ENCODE measurements around the gene KCNQ1. TPM values are rescaled to one million over a fixed set of nuclear protein-coding genes. Genes with fewer than 3 reads are reported as not detected.

KCNQ1 gene
- total RNA-seq, 1 experiment from 2014 or later: not detected

DNA sequence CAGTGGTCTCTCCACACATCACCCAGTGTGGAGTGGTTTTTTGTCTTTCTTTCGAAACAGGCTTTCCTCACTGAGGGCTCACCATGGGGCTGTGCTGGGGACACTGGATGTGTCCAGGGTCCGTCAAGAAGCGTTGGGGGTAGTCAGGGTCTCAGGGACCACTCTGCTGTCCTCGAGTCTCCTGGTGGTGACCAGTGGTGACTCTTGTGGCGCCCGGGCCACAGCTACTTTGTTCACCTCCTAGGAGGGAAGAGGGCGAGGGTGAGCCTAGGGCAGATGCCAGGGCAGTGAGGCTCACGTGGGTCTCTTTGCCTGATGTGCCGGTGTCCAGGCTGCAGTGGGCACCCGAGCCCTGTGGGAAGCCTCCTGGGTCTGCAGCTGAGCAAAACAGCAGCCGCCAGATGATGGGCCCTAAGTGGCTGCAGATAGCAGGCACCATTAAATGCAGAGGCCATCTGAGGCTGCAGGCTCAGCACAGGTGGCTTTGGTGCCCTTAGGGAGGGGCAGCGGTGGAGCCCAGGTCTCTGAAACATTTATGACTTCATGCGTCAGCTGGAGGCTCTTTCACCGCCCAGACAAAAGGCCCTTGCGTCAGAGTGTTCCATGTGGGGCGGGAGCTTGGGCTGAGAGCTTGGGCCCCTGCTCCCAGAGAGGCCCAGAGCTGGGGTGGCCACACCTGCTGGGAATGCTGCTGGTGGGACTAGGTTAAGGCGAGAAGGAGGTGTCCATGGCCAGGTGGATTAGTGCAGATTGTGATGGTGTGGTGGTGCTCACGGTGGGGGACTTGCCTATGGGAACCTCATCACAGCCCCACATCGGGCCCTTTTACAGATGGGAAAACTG lies 29.5 kb downstream of the KCNQ1 start:
- Histone ChIP-seq H3K27me3 (ENCODE audit: insufficient read depth, low read depth) (peaks cover 6% of the 10 kb centered on the region; the same call in 1 of the 2 replicates), H4K20me1 (ENCODE audit: insufficient read depth) (no peaks in the 10 kb centered on the region), H3K4me3 (no peak overlapping the region), H3K9me3 (ENCODE audit: insufficient read depth, low read depth) (no peaks in the 10 kb centered on the region), H3F3A (ENCODE audit: insufficient read depth, low read depth) (no peaks in the 10 kb centered on the region), H3K9me2 (ENCODE audit: insufficient read depth) (no peaks in the 10 kb centered on the region), H3K79me2 (ENCODE audit: low read depth) (no peaks in the 10 kb centered on the region), H3K4me2 (no peak overlapping the region), H3K36me3 (ENCODE audit: low read depth) (no peaks in the 10 kb centered on the region), H2AFZ (no peak overlapping the region), H3K27ac (no peak overlapping the region), H3K4me1 (replicated peaks; ENCODE audit: insufficient read depth) (no peaks in the 10 kb centered on the region)
- BruUV-seq (replicated peaks): no TSS peak
- TF ChIP-seq, protein P1, sequence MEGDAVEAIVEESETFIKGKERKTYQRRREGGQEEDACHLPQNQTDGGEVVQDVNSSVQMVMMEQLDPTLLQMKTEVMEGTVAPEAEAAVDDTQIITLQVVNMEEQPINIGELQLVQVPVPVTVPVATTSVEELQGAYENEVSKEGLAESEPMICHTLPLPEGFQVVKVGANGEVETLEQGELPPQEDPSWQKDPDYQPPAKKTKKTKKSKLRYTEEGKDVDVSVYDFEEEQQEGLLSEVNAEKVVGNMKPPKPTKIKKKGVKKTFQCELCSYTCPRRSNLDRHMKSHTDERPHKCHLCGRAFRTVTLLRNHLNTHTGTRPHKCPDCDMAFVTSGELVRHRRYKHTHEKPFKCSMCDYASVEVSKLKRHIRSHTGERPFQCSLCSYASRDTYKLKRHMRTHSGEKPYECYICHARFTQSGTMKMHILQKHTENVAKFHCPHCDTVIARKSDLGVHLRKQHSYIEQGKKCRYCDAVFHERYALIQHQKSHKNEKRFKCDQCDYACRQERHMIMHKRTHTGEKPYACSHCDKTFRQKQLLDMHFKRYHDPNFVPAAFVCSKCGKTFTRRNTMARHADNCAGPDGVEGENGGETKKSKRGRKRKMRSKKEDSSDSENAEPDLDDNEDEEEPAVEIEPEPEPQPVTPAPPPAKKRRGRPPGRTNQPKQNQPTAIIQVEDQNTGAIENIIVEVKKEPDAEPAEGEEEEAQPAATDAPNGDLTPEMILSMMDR (conservative IDR thresholded peaks at IDR 0.05): no peak
- no peak for TF ChIP-seq EZH2 (IDR thresholded peaks at IDR 0.05; ENCODE audit: low read depth)
- intact Hi-C loops (cut with micrococcal nuclease; ENCODE audit: unreplicated experiment): no loop called here
- ChIA-PET POLR2A (ENCODE audit: unreplicated experiment) (no interaction called here), CTCF (no interaction called here)
- no peak for DNase-seq

DNA sequence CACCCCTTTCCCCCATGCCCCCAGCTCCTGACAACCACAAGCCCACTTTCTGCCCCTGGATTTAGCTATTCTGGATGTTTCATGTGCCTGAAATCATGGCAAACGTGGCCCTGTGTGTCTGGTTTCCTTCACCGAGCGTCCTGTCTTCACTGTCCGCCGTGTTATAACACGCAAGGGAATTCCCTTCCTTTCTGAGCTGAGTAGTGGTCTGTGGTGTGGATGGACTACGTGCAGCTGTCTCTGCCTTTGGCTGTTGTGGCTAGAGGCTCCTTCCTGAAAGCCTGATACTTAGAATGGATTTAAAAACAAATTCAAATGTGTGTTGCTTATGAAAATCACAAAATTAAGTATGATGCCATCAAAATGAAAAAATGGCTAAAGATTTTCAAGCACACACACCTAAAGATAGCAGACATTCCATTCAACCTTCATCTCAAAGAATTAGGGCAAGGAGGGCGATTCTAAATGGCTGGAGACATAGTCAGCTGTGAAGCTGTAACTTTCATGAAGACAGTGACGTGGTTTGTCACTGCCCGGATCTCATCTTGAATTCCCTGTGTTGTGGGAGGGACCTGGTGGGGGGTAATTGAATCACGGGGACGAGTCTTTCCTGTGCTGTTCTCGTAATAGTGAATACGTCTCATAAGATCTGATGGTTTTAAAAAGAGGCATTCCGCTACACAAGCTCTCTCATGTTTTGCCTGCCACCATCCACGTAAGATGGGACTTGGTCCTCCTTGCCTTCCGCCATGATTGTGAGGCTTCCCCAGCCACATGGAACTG lies 30.5 kb downstream of the KCNQ1 start:
- no peak for DNase-seq
- POLR2A ChIA-PET (ENCODE audit: unreplicated experiment): no interaction called here
- BruUV-seq (replicated peaks): no TSS peak

DNA sequence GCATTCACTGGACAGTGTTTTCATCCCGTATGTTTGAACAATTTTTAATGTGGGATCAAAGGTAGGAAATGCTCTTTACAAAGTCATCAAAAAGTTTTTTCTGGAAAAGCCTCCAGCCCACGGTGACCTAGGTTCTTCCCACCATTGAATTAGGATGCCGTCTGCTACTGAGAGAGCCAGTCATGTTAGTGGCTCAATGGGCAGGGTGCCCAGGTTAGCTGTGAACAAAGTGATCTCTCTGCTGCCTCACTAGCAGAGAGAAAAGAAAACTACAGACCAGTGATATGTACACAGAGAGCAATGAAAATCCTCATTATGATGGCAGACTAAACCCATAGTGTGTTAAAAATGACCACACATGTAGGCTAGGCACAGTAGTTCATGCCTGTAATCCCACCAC lies 32.4 kb downstream of the KCNQ1 start:
- Histone ChIP-seq H3K4me2 (no peak overlapping the region), H3F3A (ENCODE audit: insufficient read depth, low read depth) (no peaks in the 10 kb centered on the region), H3K9me3 (ENCODE audit: insufficient read depth, low read depth) (no peaks in the 10 kb centered on the region), H2AFZ (no peak overlapping the region), H4K20me1 (ENCODE audit: insufficient read depth) (no peaks in the 10 kb centered on the region), H3K79me2 (ENCODE audit: low read depth) (no peaks in the 10 kb centered on the region), H3K27ac (no peak overlapping the region), H3K4me3 (no peak overlapping the region), H3K36me3 (ENCODE audit: low read depth) (no peaks in the 10 kb centered on the region), H3K9me2 (ENCODE audit: insufficient read depth) (no peaks in the 10 kb centered on the region), H3K4me1 (replicated peaks; ENCODE audit: insufficient read depth) (no peaks in the 10 kb centered on the region), H3K27me3 (ENCODE audit: insufficient read depth, low read depth) (peaks cover 15% of the 10 kb centered on the region)
- ChIA-PET CTCF (no interaction called here), POLR2A (ENCODE audit: unreplicated experiment) (no interaction called here)
- TF ChIP-seq, protein P1 (conservative IDR thresholded peaks at IDR 0.05): no peak
- no peak for TF ChIP-seq EZH2 (IDR thresholded peaks at IDR 0.05; ENCODE audit: low read depth)
- intact Hi-C loops (cut with micrococcal nuclease; ENCODE audit: unreplicated experiment): no loop called here
- no peak for DNase-seq
- BruUV-seq (replicated peaks): no TSS peak

More for the DNA sequence above, 30.5 kb downstream of the KCNQ1 start:
- Histone ChIP-seq H3K4me1 (replicated peaks; ENCODE audit: insufficient read depth) (no peaks in the 10 kb centered on the region), H3F3A (ENCODE audit: insufficient read depth, low read depth) (no peaks in the 10 kb centered on the region), H3K4me2 (no peak overlapping the region), H3K27ac (no peak overlapping the region), H2AFZ (no peak overlapping the region), H3K27me3 (ENCODE audit: insufficient read depth, low read depth) (no peaks in the 10 kb centered on the region), H4K20me1 (ENCODE audit: insufficient read depth) (no peaks in the 10 kb centered on the region), H3K79me2 (ENCODE audit: low read depth) (no peaks in the 10 kb centered on the region), H3K4me3 (no peak overlapping the region), H3K36me3 (ENCODE audit: low read depth) (no peaks in the 10 kb centered on the region), H3K9me2 (ENCODE audit: insufficient read depth) (no peaks in the 10 kb centered on the region), H3K9me3 (ENCODE audit: insufficient read depth, low read depth) (no peaks in the 10 kb centered on the region)
- CTCF ChIA-PET: no interaction called here
- no peak for TF ChIP-seq EZH2 (IDR thresholded peaks at IDR 0.05; ENCODE audit: low read depth)
- TF ChIP-seq, protein P1 (conservative IDR thresholded peaks at IDR 0.05): no peak
- intact Hi-C loops (cut with micrococcal nuclease; ENCODE audit: unreplicated experiment): no loop called here
